ENCODE data around the gene OR10H2. TPM values are rescaled to one million over a fixed set of nuclear protein-coding genes. Genes with fewer than 3 reads are reported as not detected.
A peak's percentile ranks its signal among the peaks of the same experiment; 100 is the strongest.
"Not testable (repeated sequence)": the region's sequence is repeated elsewhere in the genome, so short reads cannot be mapped to it uniquely, and the experiment has no call there.

Gene OR10H2, protein sequence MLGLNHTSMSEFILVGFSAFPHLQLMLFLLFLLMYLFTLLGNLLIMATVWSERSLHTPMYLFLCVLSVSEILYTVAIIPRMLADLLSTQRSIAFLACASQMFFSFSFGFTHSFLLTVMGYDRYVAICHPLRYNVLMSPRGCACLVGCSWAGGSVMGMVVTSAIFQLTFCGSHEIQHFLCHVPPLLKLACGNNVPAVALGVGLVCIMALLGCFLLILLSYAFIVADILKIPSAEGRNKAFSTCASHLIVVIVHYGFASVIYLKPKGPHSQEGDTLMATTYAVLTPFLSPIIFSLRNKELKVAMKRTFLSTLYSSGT
- total RNA-seq (not detected), polyA plus RNA-seq (ENCODE audit: insufficient read depth in 1 of 8, insufficient read length in 8 of 8, low replicate concordance in 1 of 8) (not detected)
- long read RNA-seq, donor 1: 0 reads
- long read RNA-seq, donor 2: 0 reads
- long read RNA-seq, donor 3: 0 reads
- long read RNA-seq, donor 4: 0 reads
- long read RNA-seq, donor 5: 0 reads
- long read RNA-seq, donor 6: 0 reads
- long read RNA-seq, donor 7: 0 reads
- long read RNA-seq, donor 8: 0 reads
- long read RNA-seq, donor 9: 0 reads
- long read RNA-seq, donor 10: 0 reads
- long read RNA-seq, donor 11: 0 reads

DNA sequence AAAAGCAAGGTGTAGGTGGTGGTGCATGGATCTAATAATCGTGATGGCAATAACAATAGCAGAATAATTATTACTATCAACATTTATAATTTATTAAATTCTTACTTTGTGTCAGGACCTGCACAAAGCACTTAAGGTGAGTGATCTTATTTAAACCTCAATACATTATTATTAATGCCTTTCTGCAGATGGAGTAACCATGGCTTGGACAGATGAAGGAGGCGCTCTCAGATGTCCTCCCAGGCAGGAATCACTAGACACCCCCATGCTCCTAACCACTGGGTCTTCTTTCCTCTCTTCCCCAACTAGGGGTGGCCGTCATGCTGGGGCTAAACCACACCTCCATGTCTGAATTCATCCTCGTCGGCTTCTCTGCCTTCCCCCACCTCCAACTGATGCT is at the start of gene OR10H2:
OR10H2 (plus strand) TSS at position 301 of the 400 bp plus-strand sequence; CDS start at position 321, 20 bp downstream.
- H3K27me3 ChIP-seq (ENCODE audit: control insufficient read depth, insufficient read depth, low read length): peaks cover 10% of the 10 kb centered on the region
- no peaks in the 10 kb centered on the region for H3K4me1 ChIP-seq (ENCODE audit: control insufficient read depth, insufficient read depth, low read length)
- no peaks in the 10 kb centered on the region for H3K9me3 ChIP-seq (replicated peaks; ENCODE audit: control insufficient read depth, low read depth, low read length)
- no peak within 1 kb of the TSS for H3K4me3 ChIP-seq (ENCODE audit: low read length)
- H3K36me3 ChIP-seq (ENCODE audit: control insufficient read depth, insufficient read depth, low read length): no peaks in the 10 kb centered on the region
- WGBS (ENCODE audit: insufficient coverage): 58% methylated on average over 4 of the region's 5 CpGs
- no peak within 1 kb of the TSS for H3K27ac ChIP-seq (ENCODE audit: low read length)
- DNase-seq: no peak

DNA sequence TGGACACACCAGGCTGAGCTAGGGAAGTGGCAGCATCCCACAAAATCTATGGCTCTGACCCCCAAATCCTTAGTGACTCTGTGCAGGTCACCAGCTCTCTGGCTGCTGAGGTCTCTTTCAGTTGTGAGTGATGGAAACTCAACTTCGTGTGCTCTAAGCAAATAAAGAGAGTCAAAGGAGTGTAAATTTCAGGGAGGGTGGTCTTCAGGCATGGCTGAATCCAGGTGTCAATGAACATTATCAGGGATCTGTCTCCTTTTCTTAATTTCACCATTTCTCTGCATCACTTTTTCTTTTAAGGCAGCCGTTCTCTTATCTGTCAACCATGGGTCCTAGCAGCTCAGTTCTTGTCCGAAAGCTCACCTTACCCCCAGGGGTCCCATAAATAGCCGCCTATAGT is 48.7 kb upstream of the OR10H2 start:
- WGBS (ENCODE audit: insufficient coverage): 40% methylated on average over 1 of the region's 4 CpGs
- H3K36me3 ChIP-seq (ENCODE audit: control insufficient read depth, insufficient read depth, low read length): no peaks in the 10 kb centered on the region
- no peaks in the 10 kb centered on the region for H3K9me3 ChIP-seq (replicated peaks; ENCODE audit: control insufficient read depth, low read depth, low read length)
- H3K4me1 ChIP-seq (ENCODE audit: control insufficient read depth, insufficient read depth, low read length): no peaks in the 10 kb centered on the region
- no peak for DNase-seq
- H3K27me3 ChIP-seq (ENCODE audit: control insufficient read depth, insufficient read depth, low read length): no peaks in the 10 kb centered on the region
- H3K27ac ChIP-seq (ENCODE audit: low read length): no peak overlapping the region
- H3K4me3 ChIP-seq (ENCODE audit: low read length): no peak overlapping the region

DNA sequence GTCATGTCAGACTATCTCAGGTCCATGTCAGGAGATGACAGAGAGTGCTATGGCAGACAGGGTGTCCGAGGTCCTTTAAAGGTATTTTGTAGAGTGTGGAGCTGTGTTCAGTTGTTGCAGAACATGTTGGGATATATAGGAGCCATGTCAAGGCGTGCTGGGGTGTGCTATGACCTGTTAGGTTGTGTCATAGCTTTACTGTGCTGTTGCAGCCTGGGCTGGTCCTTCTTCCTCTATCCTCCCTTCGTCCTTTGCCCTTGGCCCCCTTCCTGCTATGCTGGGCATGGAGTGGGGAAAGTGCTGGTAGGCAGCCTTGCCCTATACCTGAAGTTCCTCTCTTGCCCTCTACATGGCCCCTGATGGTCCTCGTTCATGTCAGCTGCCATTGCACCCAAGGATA is 48.0 kb upstream of the OR10H2 start:
- H3K4me1 ChIP-seq (ENCODE audit: control insufficient read depth, insufficient read depth, low read length); H3K4me3 ChIP-seq (ENCODE audit: low read length); DNase-seq; H3K27ac ChIP-seq (ENCODE audit: low read length); H3K9me3 ChIP-seq (replicated peaks; ENCODE audit: control insufficient read depth, low read depth, low read length); H3K36me3 ChIP-seq (ENCODE audit: control insufficient read depth, insufficient read depth, low read length); H3K27me3 ChIP-seq (ENCODE audit: control insufficient read depth, insufficient read depth, low read length): not testable (repeated sequence)
- WGBS (ENCODE audit: insufficient coverage): 100% methylated on average over 1 of the region's 4 CpGs

DNA sequence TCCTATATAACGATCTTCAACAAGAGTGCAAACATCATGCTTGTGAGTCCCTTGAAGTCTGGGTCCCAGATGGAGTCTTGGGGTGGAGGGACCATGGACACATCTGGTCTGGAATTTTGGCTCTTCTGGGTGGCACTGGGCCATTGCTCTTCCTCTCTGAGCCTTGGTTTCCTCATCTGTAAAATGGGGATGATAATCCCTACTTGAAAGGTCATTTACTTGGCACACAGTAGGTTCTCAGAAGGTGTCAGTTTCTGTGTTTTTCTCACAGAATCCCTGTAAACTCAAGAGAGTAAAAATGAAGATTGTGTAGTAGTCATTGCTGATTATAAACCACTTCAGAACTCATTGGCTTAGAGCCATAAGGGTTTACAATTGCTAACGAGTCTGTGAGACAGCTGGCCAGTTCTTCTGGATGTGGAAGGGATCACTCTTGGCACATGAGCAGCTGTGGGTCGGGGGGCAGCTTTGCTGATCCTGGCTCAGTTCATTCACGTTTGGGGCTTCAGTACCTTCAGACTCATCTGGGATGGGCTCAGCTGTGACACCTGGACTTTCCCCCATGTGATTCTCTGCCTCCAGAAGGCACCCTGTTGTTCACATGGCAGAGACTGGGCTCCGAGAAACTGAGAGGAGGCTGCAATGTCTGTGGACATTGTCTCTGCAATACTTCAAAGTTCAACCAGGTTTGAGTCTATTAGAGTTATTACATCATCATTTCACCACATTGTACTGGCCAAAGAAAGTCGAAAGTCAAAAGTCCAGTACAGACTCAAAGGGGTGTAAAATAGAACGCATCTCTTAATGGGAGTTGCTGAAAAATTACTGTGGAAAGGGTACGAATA is 47.1 kb upstream of the OR10H2 start:
- no peak for DNase-seq
- Histone ChIP-seq H3K36me3 (ENCODE audit: control insufficient read depth, insufficient read depth, low read length) (no peaks in the 10 kb centered on the region), H3K9me3 (replicated peaks; ENCODE audit: control insufficient read depth, low read depth, low read length) (no peaks in the 10 kb centered on the region), H3K4me3 (ENCODE audit: low read length) (no peak overlapping the region), H3K27me3 (ENCODE audit: control insufficient read depth, insufficient read depth, low read length) (no peaks in the 10 kb centered on the region), H3K27ac (ENCODE audit: low read length) (no peak overlapping the region), H3K4me1 (ENCODE audit: control insufficient read depth, insufficient read depth, low read length) (no peaks in the 10 kb centered on the region)
- WGBS (ENCODE audit: insufficient coverage): 47% methylated on average over 3 of the region's 8 CpGs

DNA sequence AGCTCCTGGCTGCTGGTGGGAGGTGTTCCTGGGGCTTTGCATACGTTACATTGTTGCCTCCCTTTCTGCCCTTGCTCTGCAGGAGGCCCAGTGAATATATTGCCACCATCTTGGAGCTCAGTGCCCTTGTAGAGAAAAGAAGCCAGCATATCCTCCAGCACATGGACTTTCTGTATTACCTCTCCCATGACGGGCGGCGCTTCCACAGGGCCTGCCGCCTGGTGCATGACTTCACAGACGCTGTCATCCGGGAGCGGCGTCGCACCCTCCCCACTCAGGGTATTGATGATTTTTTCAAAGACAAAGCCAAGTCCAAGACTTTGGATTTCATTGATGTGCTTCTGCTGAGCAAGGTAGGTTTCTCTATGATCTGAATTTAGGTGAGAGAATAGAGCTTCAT is 44.4 kb upstream of the OR10H2 start:
- peaks cover under 1% of the 10 kb centered on the region for H3K9me3 ChIP-seq (replicated peaks; ENCODE audit: control insufficient read depth, low read depth, low read length)
- H3K36me3 ChIP-seq (ENCODE audit: control insufficient read depth, insufficient read depth, low read length): no peaks in the 10 kb centered on the region
- WGBS (ENCODE audit: insufficient coverage): 60% methylated on average over 6 of the region's 10 CpGs

DNA sequence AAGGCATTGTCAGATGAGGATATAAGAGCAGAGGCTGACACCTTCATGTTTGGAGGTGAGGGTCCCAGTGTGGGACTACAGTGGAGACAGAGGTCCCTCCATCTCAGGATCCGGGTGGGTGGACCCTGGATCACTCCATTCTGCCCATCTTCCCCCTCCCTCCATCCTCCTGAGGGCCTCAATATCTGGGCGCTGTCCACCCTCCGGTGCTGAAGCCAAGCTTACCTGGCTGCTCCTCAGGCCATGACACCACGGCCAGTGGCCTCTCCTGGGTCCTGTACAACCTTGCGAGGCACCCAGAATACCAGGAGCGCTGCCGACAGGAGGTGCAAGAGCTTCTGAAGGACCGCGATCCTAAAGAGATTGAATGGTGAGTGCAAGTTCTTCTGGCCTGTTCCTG is 43.0 kb upstream of the OR10H2 start:
- no peak for DNase-seq
- Histone ChIP-seq H3K4me1 (ENCODE audit: control insufficient read depth, insufficient read depth, low read length) (no peaks in the 10 kb centered on the region), H3K4me3 (ENCODE audit: low read length) (no peak overlapping the region), H3K36me3 (ENCODE audit: control insufficient read depth, insufficient read depth, low read length) (no peaks in the 10 kb centered on the region), H3K9me3 (replicated peaks; ENCODE audit: control insufficient read depth, low read depth, low read length) (peaks cover 2% of the 10 kb centered on the region), H3K27me3 (ENCODE audit: control insufficient read depth, insufficient read depth, low read length) (no peaks in the 10 kb centered on the region), H3K27ac (ENCODE audit: low read length) (no peak overlapping the region)
- 27% methylated on average over 8 of the region's 9 CpGs for WGBS (ENCODE audit: insufficient coverage)

More for the DNA sequence above, 44.4 kb upstream of the OR10H2 start:
- H3K27ac ChIP-seq (ENCODE audit: low read length): no peak overlapping the region
- H3K4me1 ChIP-seq (ENCODE audit: control insufficient read depth, insufficient read depth, low read length): no peaks in the 10 kb centered on the region
- no peak overlapping the region for H3K4me3 ChIP-seq (ENCODE audit: low read length)
- H3K27me3 ChIP-seq (ENCODE audit: control insufficient read depth, insufficient read depth, low read length): no peaks in the 10 kb centered on the region
- no peak for DNase-seq

DNA sequence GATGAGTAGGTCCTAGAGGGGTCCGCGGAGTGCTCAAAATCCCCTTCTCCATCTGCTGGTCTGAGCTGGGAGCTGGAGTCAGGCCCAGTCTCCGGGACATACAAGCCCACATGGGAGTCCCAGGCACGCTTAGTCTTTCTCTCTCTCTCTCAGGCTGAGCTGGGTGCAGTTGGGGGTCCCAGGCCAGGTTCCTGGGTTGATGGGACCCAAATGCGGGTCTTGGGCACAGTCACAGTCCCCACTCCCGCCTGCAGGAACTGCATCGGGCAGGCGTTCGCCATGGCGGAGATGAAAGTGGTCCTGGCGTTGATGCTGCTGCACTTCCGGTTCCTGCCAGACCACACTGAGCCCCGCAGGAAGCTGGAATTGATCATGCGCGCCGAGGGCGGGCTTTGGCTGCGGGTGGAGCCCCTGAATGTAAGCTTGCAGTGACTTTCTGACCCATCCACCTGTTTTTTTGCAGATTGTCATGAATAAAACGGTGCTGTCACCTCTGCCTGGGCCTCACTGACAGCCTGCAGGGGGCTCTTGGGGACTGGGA is 31.1 kb upstream of the OR10H2 start:
- H3K4me3 ChIP-seq (ENCODE audit: low read length): no peak overlapping the region
- no peaks in the 10 kb centered on the region for H3K9me3 ChIP-seq (replicated peaks; ENCODE audit: control insufficient read depth, low read depth, low read length)
- peaks cover 3% of the 10 kb centered on the region for H3K4me1 ChIP-seq (ENCODE audit: control insufficient read depth, insufficient read depth, low read length)
- no peaks in the 10 kb centered on the region for H3K36me3 ChIP-seq (ENCODE audit: control insufficient read depth, insufficient read depth, low read length)
- WGBS (ENCODE audit: insufficient coverage): 65% methylated on average over 17 of the region's 19 CpGs
- no peaks in the 10 kb centered on the region for H3K27me3 ChIP-seq (ENCODE audit: control insufficient read depth, insufficient read depth, low read length)
- DNase-seq: no peak
- H3K27ac ChIP-seq (ENCODE audit: low read length): no peak overlapping the region

DNA sequence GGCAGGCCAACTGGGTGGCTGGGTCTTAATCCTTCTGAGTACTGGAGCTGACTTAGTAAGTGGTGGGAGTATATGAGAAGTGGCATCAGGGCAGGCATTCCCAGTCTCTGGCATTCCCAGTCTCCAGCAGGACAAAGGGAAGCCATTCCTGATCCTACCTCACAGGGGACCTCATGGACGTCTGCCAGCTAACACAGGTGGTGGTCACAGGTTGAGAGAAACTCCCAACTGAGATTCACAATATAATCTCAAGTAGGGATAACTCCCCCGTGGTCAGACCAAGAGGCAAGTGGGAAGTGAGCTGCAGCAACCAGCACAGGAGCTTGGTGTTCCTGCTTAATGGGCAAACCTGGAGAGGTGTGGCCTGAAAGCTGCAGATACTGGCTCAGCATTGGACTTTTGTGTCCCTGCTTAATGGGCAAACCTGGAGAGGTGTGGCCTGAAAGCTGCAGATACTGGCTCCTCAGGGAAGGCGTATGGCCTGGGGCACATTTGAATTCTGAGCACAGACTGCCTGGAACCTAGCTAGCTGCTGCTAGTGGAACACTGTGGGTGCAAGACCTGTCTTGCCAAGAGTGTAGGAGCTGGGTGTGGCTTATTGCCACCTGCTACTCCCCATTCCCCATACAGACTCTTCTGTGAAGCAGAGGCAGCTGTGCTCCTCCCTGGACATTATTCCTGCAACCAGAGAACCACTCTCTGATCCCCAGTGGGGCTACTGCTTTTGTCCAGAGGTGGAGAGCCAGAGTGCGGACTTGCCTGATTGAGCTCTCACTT is 25.9 kb upstream of the OR10H2 start:
- H3K36me3 ChIP-seq (ENCODE audit: control insufficient read depth, insufficient read depth, low read length): no peaks in the 10 kb centered on the region
- no peaks in the 10 kb centered on the region for H3K27me3 ChIP-seq (ENCODE audit: control insufficient read depth, insufficient read depth, low read length)
- DNase-seq: peak; percentile 70
- no peaks in the 10 kb centered on the region for H3K9me3 ChIP-seq (replicated peaks; ENCODE audit: control insufficient read depth, low read depth, low read length)
- peak overlapping the region; percentile 29 for H3K27ac ChIP-seq (ENCODE audit: low read length)
- H3K4me3 ChIP-seq (ENCODE audit: low read length): no peak overlapping the region
- H3K4me1 ChIP-seq (ENCODE audit: control insufficient read depth, insufficient read depth, low read length): peaks cover 27% of the 10 kb centered on the region
- WGBS (ENCODE audit: insufficient coverage): 40% methylated on average over 2 of the region's 4 CpGs

DNA sequence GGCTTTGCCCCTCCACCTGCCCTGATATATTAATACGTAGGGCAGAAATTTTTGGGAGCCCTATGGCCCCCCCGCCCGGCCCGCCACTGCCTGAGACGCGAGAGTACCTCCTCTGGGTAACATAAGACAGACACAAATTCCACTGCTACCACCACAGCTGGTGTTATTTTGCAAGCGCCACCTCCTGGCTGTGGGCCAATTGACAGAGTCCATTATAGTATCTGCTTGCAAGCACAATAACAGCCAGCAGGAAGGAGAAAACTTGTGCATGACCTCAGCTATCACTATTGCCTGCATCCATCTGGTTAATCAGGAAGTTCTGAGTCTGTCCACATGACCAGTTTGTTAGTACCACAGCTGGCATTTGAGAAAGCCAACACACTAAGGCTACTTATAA is 25.3 kb upstream of the OR10H2 start:
- peak; percentile 90 for DNase-seq
- Histone ChIP-seq H3K4me3 (ENCODE audit: low read length) (no peak overlapping the region), H3K4me1 (ENCODE audit: control insufficient read depth, insufficient read depth, low read length) (peaks cover 27% of the 10 kb centered on the region), H3K27me3 (ENCODE audit: control insufficient read depth, insufficient read depth, low read length) (no peaks in the 10 kb centered on the region), H3K27ac (ENCODE audit: low read length) (peak overlapping the region; percentile 86), H3K36me3 (ENCODE audit: control insufficient read depth, insufficient read depth, low read length) (no peaks in the 10 kb centered on the region), H3K9me3 (replicated peaks; ENCODE audit: control insufficient read depth, low read depth, low read length) (no peaks in the 10 kb centered on the region)
- WGBS (ENCODE audit: insufficient coverage): 0% methylated on average over 1 of the region's 7 CpGs
